GM23338 (cell line): ENCODE results near the gene VCPKMT. TPM values are rescaled to one million over a fixed set of nuclear protein-coding genes. Genes with fewer than 3 reads are reported as not detected.
A peak's percentile ranks its signal among the peaks of the same experiment; 100 is the strongest.

Experiments used
- ATAC-seq: fragments of 200-7000 bp; cut with Tn5 transposase; 3 replicates; pipeline ENCODE4 v1.9.1; 2020
- DNase-seq: peaks from one replicate; pipeline ENCODE4 v3.0.0-alpha.2; 2015; ENCODE audit warnings: low spot score
- H2AFZ ChIP-seq: fragments of 200-600 bp; sonication (generic); 2 replicates; pipeline ENCODE4 v1.8.0; 2016; ENCODE audit warnings: antibody characterized with exemption, mild to moderate bottlenecking, moderate library complexity
- H3F3A ChIP-seq: fragments of 200-600 bp; sonication (generic); replicated peaks from 2 replicates; pipeline ENCODE4 v1.8.0; 2017; ENCODE audit warnings: antibody characterized with exemption, mixed run types, low read depth
- H3K27ac ChIP-seq: fragments of 200-600 bp; sonication (generic); 2 replicates; pipeline ENCODE4 v1.6.1; 2016; ENCODE audit warnings: low read depth
- H3K27me3 ChIP-seq: fragments of 200-600 bp; sonication (generic); 2 replicates; pipeline ENCODE4 v1.8.0; 2016; ENCODE audit warnings: mild to moderate bottlenecking, mixed run types, moderate library complexity; ENCODE audit not compliant: insufficient read depth
- H3K36me3 ChIP-seq: fragments of 200-600 bp; sonication (generic); 2 replicates; pipeline ENCODE4 v1.8.0; 2016; ENCODE audit warnings: mild to moderate bottlenecking; ENCODE audit not compliant: insufficient read depth
- H3K4me1 ChIP-seq: fragments of 200-600 bp; sonication (generic); 2 replicates; pipeline ENCODE4 v1.8.0; 2016; ENCODE audit warnings: mild to moderate bottlenecking, moderate library complexity; ENCODE audit not compliant: insufficient read depth
- H3K4me2 ChIP-seq: fragments of 200-600 bp; sonication (generic); 2 replicates; pipeline ENCODE4 v1.7.1; 2017; ENCODE audit warnings: mixed run types
- H3K4me3 ChIP-seq: fragments of 200-600 bp; sonication (generic); 2 replicates; pipeline ENCODE4 v1.6.1; 2016; ENCODE audit warnings: mixed run types
- H3K79me2 ChIP-seq: fragments of 200-600 bp; sonication (generic); replicated peaks from 2 replicates; pipeline ENCODE4 v1.8.0; 2017; ENCODE audit warnings: mild to moderate bottlenecking; ENCODE audit not compliant: insufficient read depth
- H3K9me2 ChIP-seq: fragments of 200-600 bp; sonication (generic); 2 replicates; pipeline ENCODE4 v1.8.0; 2017; ENCODE audit not compliant: insufficient read depth
- H4K20me1 ChIP-seq: fragments of 200-600 bp; sonication (generic); replicated peaks from 2 replicates; pipeline ENCODE4 v1.8.0; 2017; ENCODE audit warnings: mild to moderate bottlenecking; ENCODE audit not compliant: insufficient read depth
- H3K27ac Mint-ChIP-seq: 2 replicates; pipeline ENCODE4 v1.8.0; 2020; ENCODE audit warnings: inconsistent platforms, mild to moderate bottlenecking, moderate library complexity, mixed read lengths
- H3K27me3 Mint-ChIP-seq: 3 replicates; pipeline ENCODE4 v1.8.0; 2022; ENCODE audit warnings: low read depth, mild to moderate bottlenecking, moderate library complexity, mixed read lengths, inconsistent platforms; ENCODE audit not compliant: insufficient read depth, poor library complexity
- H3K36me3 Mint-ChIP-seq: 3 replicates; pipeline ENCODE4 v1.8.0; 2021; ENCODE audit warnings: low read depth, mild to moderate bottlenecking, inconsistent platforms, moderate library complexity, mixed read lengths
- H3K4me1 Mint-ChIP-seq: 3 replicates; pipeline ENCODE4 v1.8.0; 2020; ENCODE audit warnings: mild to moderate bottlenecking, inconsistent platforms, mixed read lengths
- H3K4me3 Mint-ChIP-seq: 3 replicates; pipeline ENCODE4 v1.8.0; 2021; ENCODE audit warnings: moderate library complexity, mild to moderate bottlenecking, inconsistent platforms, mixed read lengths
- H3K9me3 Mint-ChIP-seq: 3 replicates; pipeline ENCODE4 v1.8.0; 2020; ENCODE audit warnings: moderate library complexity, mild to moderate bottlenecking, inconsistent platforms, mixed read lengths
- CREB1 ChIP-seq: fragments of 250-450 bp; sonication (Bioruptor Pico); IDR thresholded peaks from 2 replicates; pipeline ENCODE4 v1.5.0; 2020; ENCODE audit warnings: low read depth, mild to moderate bottlenecking, moderate library complexity
- ETS1 ChIP-seq: IDR thresholded peaks from 2 replicates; pipeline ENCODE4 v1.6.1; 2016; ENCODE audit warnings: antibody characterized with exemption
- EZH2 ChIP-seq: fragments of 200-600 bp; sonication (generic); IDR thresholded peaks from one replicate; pipeline ENCODE4 v1.8.0; 2017; ENCODE audit warnings: antibody characterized with exemption, mild to moderate bottlenecking, low read depth; ENCODE audit not compliant: unreplicated experiment
- EZH2phosphoT487 ChIP-seq: fragments of 200-600 bp; sonication (generic); IDR thresholded peaks from one replicate; pipeline ENCODE4 v1.8.1; 2018; ENCODE audit warnings: antibody characterized with exemption; ENCODE audit not compliant: unreplicated experiment
- JUNB ChIP-seq: IDR thresholded peaks from one replicate; pipeline ENCODE4 v1.6.1; 2016; ENCODE audit warnings: antibody characterized with exemption; ENCODE audit not compliant: unreplicated experiment
- NANOG ChIP-seq: IDR thresholded peaks from 2 replicates; pipeline ENCODE4 v1.6.1; 2016; ENCODE audit warnings: antibody characterized with exemption, borderline replicate concordance
- POLR2AphosphoS5 ChIP-seq: IDR thresholded peaks from 2 replicates; pipeline ENCODE4 v1.6.1; 2016; ENCODE audit warnings: antibody characterized with exemption, low read depth
- REST ChIP-seq: IDR thresholded peaks from one replicate; pipeline ENCODE4 v1.6.1; 2018; ENCODE audit warnings: antibody characterized with exemption; ENCODE audit not compliant: unreplicated experiment
- STAT1 ChIP-seq: IDR thresholded peaks from one replicate; pipeline ENCODE4 v1.6.1; 2016; ENCODE audit warnings: antibody characterized with exemption; ENCODE audit not compliant: unreplicated experiment
- ZNF114 ChIP-seq: fragments of 250-450 bp; sonication (Bioruptor Pico); IDR thresholded peaks from 2 replicates; pipeline ENCODE4 v1.5.0; 2020; ENCODE audit warnings: mild to moderate bottlenecking, moderate library complexity
- ZNF331 ChIP-seq: fragments of 250-450 bp; sonication (Bioruptor Pico); IDR thresholded peaks from 2 replicates; pipeline ENCODE4 v1.5.0; 2020; ENCODE audit warnings: low read depth, mild to moderate bottlenecking, moderate library complexity
- polyA plus RNA-seq: library from polyadenylated mRNA; unstranded; fragments of >200 nt; fragmentation: Nextera tagmentation; extraction: Ambion mirVana; gene quantifications from 2 replicates; pipeline ENCODE4 v1.2.1, GENCODE V29; 2016
- total RNA-seq: library from RNA; depleted of rRNA; stranded (reverse); fragments of >200 nt; shearing (Covaris generic); gene quantifications from 2 replicates; pipeline ENCODE4 v1.2.3, GENCODE V29; 2014
- TF ChIP-seq, protein P1 (sequence below), 2 experiments: fragments of 200-600 bp in 1 of 2; sonication (generic) in 1 of 2; conservative IDR thresholded peaks; 2 replicates each; pipeline versions ENCODE4 v1.5.1 to v1.6.1; 2016 to 2017; ENCODE audit warnings: antibody characterized with exemption in 2 of 2, low read depth in 2 of 2, mild to moderate bottlenecking in 2 of 2, moderate library complexity in 1 of 2
- TF ChIP-seq, protein P2 (sequence below): fragments of 250-450 bp; sonication (Bioruptor Pico); IDR thresholded peaks from 2 replicates; pipeline ENCODE4 v1.5.0; 2020; ENCODE audit warnings: mild to moderate bottlenecking, moderate library complexity

VCPKMT gene
- total and polyA plus RNA-seq, 2 experiments from 2014 or later = 12.3 to 15.8 TPM

- Histone ChIP-seq H3K4me1 (peaks cover 27% of the 10 kb centered on the region), H3K79me2 (no peaks in the 10 kb centered on the region), H3F3A (no peaks in the 10 kb centered on the region; the same call in 1 of the 2 replicates), H3K4me2 (no peak overlapping the region), H3K27me3 (no peaks in the 10 kb centered on the region), H3K27ac (no peak overlapping the region), H3K9me2 (no peaks in the 10 kb centered on the region), H3K36me3 (no peaks in the 10 kb centered on the region), H2AFZ (peak overlapping the region; percentile 80), H3K4me3 (no peak overlapping the region), H4K20me1 (no peaks in the 10 kb centered on the region)
- H3K36me3 Mint-ChIP-seq = no peaks in the 10 kb centered on the region
- H3K27ac Mint-ChIP-seq = no peak overlapping the region
- H3K9me3 Mint-ChIP-seq = no peaks in the 10 kb centered on the region
- H3K27me3 Mint-ChIP-seq = peaks cover 8% of the 10 kb centered on the region
- no peak for DNase-seq
- TF ChIP-seq, protein P1, sequence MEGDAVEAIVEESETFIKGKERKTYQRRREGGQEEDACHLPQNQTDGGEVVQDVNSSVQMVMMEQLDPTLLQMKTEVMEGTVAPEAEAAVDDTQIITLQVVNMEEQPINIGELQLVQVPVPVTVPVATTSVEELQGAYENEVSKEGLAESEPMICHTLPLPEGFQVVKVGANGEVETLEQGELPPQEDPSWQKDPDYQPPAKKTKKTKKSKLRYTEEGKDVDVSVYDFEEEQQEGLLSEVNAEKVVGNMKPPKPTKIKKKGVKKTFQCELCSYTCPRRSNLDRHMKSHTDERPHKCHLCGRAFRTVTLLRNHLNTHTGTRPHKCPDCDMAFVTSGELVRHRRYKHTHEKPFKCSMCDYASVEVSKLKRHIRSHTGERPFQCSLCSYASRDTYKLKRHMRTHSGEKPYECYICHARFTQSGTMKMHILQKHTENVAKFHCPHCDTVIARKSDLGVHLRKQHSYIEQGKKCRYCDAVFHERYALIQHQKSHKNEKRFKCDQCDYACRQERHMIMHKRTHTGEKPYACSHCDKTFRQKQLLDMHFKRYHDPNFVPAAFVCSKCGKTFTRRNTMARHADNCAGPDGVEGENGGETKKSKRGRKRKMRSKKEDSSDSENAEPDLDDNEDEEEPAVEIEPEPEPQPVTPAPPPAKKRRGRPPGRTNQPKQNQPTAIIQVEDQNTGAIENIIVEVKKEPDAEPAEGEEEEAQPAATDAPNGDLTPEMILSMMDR (conservative IDR thresholded peaks at IDR 0.05; ENCODE audit: low read depth in 2 of 2) = no peak
- TF ChIP-seq POLR2AphosphoS5 = no peak
- TF ChIP-seq EZH2phosphoT487 = no peak
- no peak for TF ChIP-seq ZNF114 (CRISPR knock-in tag)
- TF ChIP-seq, protein P2, sequence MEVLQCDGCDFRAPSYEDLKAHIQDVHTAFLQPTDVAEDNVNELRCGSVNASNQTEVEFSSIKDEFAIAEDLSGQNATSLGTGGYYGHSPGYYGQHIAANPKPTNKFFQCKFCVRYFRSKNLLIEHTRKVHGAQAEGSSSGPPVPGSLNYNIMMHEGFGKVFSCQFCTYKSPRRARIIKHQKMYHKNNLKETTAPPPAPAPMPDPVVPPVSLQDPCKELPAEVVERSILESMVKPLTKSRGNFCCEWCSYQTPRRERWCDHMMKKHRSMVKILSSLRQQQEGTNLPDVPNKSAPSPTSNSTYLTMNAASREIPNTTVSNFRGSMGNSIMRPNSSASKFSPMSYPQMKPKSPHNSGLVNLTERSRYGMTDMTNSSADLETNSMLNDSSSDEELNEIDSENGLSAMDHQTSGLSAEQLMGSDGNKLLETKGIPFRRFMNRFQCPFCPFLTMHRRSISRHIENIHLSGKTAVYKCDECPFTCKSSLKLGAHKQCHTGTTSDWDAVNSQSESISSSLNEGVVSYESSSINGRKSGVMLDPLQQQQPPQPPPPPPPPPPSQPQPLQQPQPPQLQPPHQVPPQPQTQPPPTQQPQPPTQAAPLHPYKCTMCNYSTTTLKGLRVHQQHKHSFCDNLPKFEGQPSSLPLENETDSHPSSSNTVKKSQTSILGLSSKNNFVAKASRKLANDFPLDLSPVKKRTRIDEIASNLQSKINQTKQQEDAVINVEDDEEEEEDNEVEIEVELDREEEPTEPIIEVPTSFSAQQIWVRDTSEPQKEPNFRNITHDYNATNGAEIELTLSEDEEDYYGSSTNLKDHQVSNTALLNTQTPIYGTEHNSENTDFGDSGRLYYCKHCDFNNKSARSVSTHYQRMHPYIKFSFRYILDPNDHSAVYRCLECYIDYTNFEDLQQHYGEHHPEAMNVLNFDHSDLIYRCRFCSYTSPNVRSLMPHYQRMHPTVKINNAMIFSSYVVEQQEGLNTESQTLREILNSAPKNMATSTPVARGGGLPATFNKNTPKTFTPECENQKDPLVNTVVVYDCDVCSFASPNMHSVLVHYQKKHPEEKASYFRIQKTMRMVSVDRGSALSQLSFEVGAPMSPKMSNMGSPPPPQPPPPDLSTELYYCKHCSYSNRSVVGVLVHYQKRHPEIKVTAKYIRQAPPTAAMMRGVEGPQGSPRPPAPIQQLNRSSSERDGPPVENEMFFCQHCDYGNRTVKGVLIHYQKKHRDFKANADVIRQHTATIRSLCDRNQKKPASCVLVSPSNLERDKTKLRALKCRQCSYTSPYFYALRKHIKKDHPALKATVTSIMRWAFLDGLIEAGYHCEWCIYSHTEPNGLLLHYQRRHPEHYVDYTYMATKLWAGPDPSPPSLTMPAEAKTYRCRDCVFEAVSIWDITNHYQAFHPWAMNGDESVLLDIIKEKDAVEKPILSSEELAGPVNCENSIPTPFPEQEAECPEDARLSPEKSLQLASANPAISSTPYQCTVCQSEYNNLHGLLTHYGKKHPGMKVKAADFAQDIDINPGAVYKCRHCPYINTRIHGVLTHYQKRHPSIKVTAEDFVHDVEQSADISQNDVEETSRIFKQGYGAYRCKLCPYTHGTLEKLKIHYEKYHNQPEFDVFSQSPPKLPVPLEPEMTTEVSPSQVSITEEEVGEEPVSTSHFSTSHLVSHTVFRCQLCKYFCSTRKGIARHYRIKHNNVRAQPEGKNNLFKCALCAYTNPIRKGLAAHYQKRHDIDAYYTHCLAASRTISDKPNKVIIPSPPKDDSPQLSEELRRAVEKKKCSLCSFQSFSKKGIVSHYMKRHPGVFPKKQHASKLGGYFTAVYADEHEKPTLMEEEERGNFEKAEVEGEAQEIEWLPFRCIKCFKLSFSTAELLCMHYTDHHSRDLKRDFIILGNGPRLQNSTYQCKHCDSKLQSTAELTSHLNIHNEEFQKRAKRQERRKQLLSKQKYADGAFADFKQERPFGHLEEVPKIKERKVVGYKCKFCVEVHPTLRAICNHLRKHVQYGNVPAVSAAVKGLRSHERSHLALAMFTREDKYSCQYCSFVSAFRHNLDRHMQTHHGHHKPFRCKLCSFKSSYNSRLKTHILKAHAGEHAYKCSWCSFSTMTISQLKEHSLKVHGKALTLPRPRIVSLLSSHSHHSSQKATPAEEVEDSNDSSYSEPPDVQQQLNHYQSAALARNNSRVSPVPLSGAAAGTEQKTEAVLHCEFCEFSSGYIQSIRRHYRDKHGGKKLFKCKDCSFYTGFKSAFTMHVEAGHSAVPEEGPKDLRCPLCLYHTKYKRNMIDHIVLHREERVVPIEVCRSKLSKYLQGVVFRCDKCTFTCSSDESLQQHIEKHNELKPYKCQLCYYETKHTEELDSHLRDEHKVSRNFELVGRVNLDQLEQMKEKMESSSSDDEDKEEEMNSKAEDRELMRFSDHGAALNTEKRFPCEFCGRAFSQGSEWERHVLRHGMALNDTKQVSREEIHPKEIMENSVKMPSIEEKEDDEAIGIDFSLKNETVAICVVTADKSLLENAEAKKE = no peak
- no peak for TF ChIP-seq CREB1
- no peak for TF ChIP-seq ZNF331 (CRISPR knock-in tag)
- no peak for TF ChIP-seq ETS1
- TF ChIP-seq REST = no peak
- no peak for TF ChIP-seq EZH2
- TF ChIP-seq NANOG = no peak
- no peak for TF ChIP-seq JUNB
- no peak for TF ChIP-seq STAT1
- H3K4me3 Mint-ChIP-seq = no peak overlapping the region
- H3K4me1 Mint-ChIP-seq = peaks cover 23% of the 10 kb centered on the region
- ATAC-seq = peak; percentile 35
Measured at GRCh38 chr14:50059763-50060616, 56.4 kb downstream of the VCPKMT start.
